Neural progenitor cell (in vitro differentiated cells): ENCODE measurements around the gene NCOA3. TPM values are rescaled to one million over a fixed set of nuclear protein-coding genes. Genes with fewer than 3 reads are reported as not detected.

Experiments used
- DNase-seq: peaks from one replicate; pipeline ENCODE4 v3.0.0-alpha.2; 2016; ENCODE audit warnings: low spot score
- H2AFZ ChIP-seq: fragments of 200-600 bp; sonication (generic); replicated peaks from 2 replicates; pipeline ENCODE4 v1.6.1; 2016; ENCODE audit warnings: antibody characterized with exemption
- H3F3A ChIP-seq: fragments of 200-600 bp; sonication (generic); 2 replicates; pipeline ENCODE4 v1.6.1; 2016; ENCODE audit warnings: antibody characterized with exemption, low read depth
- H3K27ac ChIP-seq: fragments of 200-600 bp; sonication (generic); 2 replicates; pipeline ENCODE4 v1.5.1; 2016; ENCODE audit warnings: mild to moderate bottlenecking
- H3K27me3 ChIP-seq: fragments of 200-600 bp; sonication (generic); 2 replicates; pipeline ENCODE4 v1.6.1; 2016; ENCODE audit warnings: mild to moderate bottlenecking, moderate library complexity
- H3K36me3 ChIP-seq: fragments of 200-600 bp; sonication (generic); 2 replicates; pipeline ENCODE4 v1.5.1; 2016
- H3K4me1 ChIP-seq: fragments of 200-600 bp; sonication (generic); 2 replicates; pipeline ENCODE4 v1.6.1; 2016; ENCODE audit warnings: mixed run types
- H3K4me2 ChIP-seq: fragments of 200-600 bp; sonication (generic); 2 replicates; pipeline ENCODE4 v1.6.1; 2016
- H3K4me3 ChIP-seq: fragments of 200-600 bp; sonication (generic); 2 replicates; pipeline ENCODE4 v1.5.1; 2016
- H3K79me2 ChIP-seq: fragments of 200-600 bp; sonication (generic); 2 replicates; pipeline ENCODE4 v1.6.1; 2016; ENCODE audit warnings: low read depth
- H3K9ac ChIP-seq: fragments of 200-600 bp; sonication (generic); 2 replicates; pipeline ENCODE4 v1.6.1; 2016
- H3K9me3 ChIP-seq: fragments of 200-600 bp; sonication (generic); 2 replicates; pipeline ENCODE4 v1.5.1; 2016; ENCODE audit warnings: low read depth
- H4K20me1 ChIP-seq: fragments of 200-600 bp; sonication (generic); 2 replicates; pipeline ENCODE4 v1.6.1; 2016; ENCODE audit warnings: low read depth
- H3K27ac Mint-ChIP-seq: 3 replicates; pipeline ENCODE4 v1.8.0; 2021; ENCODE audit warnings: mixed read lengths
- H3K27me3 Mint-ChIP-seq: 2 replicates; pipeline ENCODE4 v1.8.0; 2022; ENCODE audit warnings: low read depth, mild to moderate bottlenecking, inconsistent platforms, moderate library complexity, mixed read lengths; ENCODE audit not compliant: insufficient read depth
- H3K36me3 Mint-ChIP-seq: 3 replicates; pipeline ENCODE4 v1.8.0; 2021; ENCODE audit warnings: mixed read lengths
- H3K4me1 Mint-ChIP-seq: 3 replicates; pipeline ENCODE4 v1.8.0; 2021; ENCODE audit warnings: mixed read lengths
- H3K4me3 Mint-ChIP-seq: 3 replicates; pipeline ENCODE4 v1.8.0; 2021; ENCODE audit warnings: mild to moderate bottlenecking, moderate library complexity, mixed read lengths
- H3K9me3 Mint-ChIP-seq: 3 replicates; pipeline ENCODE4 v1.8.0; 2020; ENCODE audit warnings: mixed read lengths
- CTCF ChIP-seq: fragments of 200-600 bp; sonication (generic); IDR thresholded peaks from 2 replicates; pipeline ENCODE4 v1.5.1; 2017; ENCODE audit warnings: antibody characterized with exemption, mild to moderate bottlenecking
- EZH2 ChIP-seq: fragments of 200-600 bp; sonication (generic); IDR thresholded peaks from 2 replicates; pipeline ENCODE4 v1.6.1; 2017; ENCODE audit warnings: antibody characterized with exemption, mild to moderate bottlenecking, moderate library complexity
- EZH2phosphoT487 ChIP-seq: fragments of 200-600 bp; sonication (generic); IDR thresholded peaks from 2 replicates; pipeline ENCODE4 v1.6.1; 2017; ENCODE audit warnings: antibody characterized with exemption
- total RNA-seq: library from RNA; depleted of rRNA; stranded (reverse); fragments of >200 nt; gene quantifications from 2 replicates; pipeline ENCODE4 v1.2.3, GENCODE V29; 2015; ENCODE audit warnings: low replicate concordance

Gene NCOA3
- total RNA-seq, 1 donor from 2014 or later, result 64.5 TPM

GRCh38 chr20:47465335-47466090 is 36.2 kb upstream of the NCOA3 start:
- TF ChIP-seq CTCF (no peak), EZH2 (no peak), EZH2phosphoT487 (no peak)
- Mint-ChIP-seq H3K27ac (no peak overlapping the region), H3K4me1 (no peaks in the 10 kb centered on the region), H3K27me3 (peaks cover 10% of the 10 kb centered on the region), H3K4me3 (no peak overlapping the region), H3K36me3 (no peaks in the 10 kb centered on the region), H3K9me3 (no peaks in the 10 kb centered on the region)
- Histone ChIP-seq H3K9ac (no peak overlapping the region), H3F3A (no peaks in the 10 kb centered on the region), H3K27ac (no peak overlapping the region), H3K79me2 (no peaks in the 10 kb centered on the region), H3K4me2 (no peak overlapping the region), H3K4me3 (no peak overlapping the region), H3K9me3 (no peaks in the 10 kb centered on the region), H3K36me3 (no peaks in the 10 kb centered on the region), H3K27me3 (no peaks in the 10 kb centered on the region), H4K20me1 (no peaks in the 10 kb centered on the region), H3K4me1 (no peaks in the 10 kb centered on the region), H2AFZ (peak overlapping the region; percentile 34)
- no peak for DNase-seq

- H3K36me3 Mint-ChIP-seq, result no peaks in the 10 kb centered on the region
- peaks cover 10% of the 10 kb centered on the region for H3K27me3 Mint-ChIP-seq
- no peak overlapping the region for H3K27ac Mint-ChIP-seq
Measured at GRCh38 chr20:47466213-47466612, 35.5 kb upstream of the NCOA3 start.

GRCh38 chr20:47466704-47467459 is 34.8 kb upstream of the NCOA3 start:
- H3K36me3 ChIP-seq, result no peaks in the 10 kb centered on the region
- no peaks in the 10 kb centered on the region for H3F3A ChIP-seq
- no peak for DNase-seq
- Mint-ChIP-seq H3K4me3 (no peak overlapping the region), H3K36me3 (no peaks in the 10 kb centered on the region), H3K9me3 (no peaks in the 10 kb centered on the region), H3K4me1 (no peaks in the 10 kb centered on the region), H3K27ac (no peak overlapping the region), H3K27me3 (peaks cover 10% of the 10 kb centered on the region)
- no peaks in the 10 kb centered on the region for H3K79me2 ChIP-seq
- H3K4me2 ChIP-seq, result no peak overlapping the region
- no peaks in the 10 kb centered on the region for H3K4me1 ChIP-seq
- H2AFZ ChIP-seq, result no peak overlapping the region
- no peaks in the 10 kb centered on the region for H4K20me1 ChIP-seq
- TF ChIP-seq EZH2 (no peak), EZH2phosphoT487 (no peak), CTCF (no peak)
- no peaks in the 10 kb centered on the region for H3K9me3 ChIP-seq
- no peak overlapping the region for H3K9ac ChIP-seq
- H3K27ac ChIP-seq, result no peak overlapping the region
- H3K4me3 ChIP-seq, result no peak overlapping the region
- H3K27me3 ChIP-seq, result no peaks in the 10 kb centered on the region

More at GRCh38 chr20:47466213-47466612, 35.5 kb upstream of the NCOA3 start:
- no peak overlapping the region for H3K4me3 Mint-ChIP-seq
- H3K79me2 ChIP-seq, result no peaks in the 10 kb centered on the region
- no peak overlapping the region for H3K4me3 ChIP-seq
- H3K9me3 ChIP-seq, result no peaks in the 10 kb centered on the region
- H3K27ac ChIP-seq, result no peak overlapping the region
- H3K9ac ChIP-seq, result no peak overlapping the region
- H3K4me1 Mint-ChIP-seq, result no peaks in the 10 kb centered on the region
- TF ChIP-seq EZH2, result no peak
- TF ChIP-seq EZH2phosphoT487, result no peak
- no peak for TF ChIP-seq CTCF
- no peak for DNase-seq
- H3K27me3 ChIP-seq, result no peaks in the 10 kb centered on the region
- no peaks in the 10 kb centered on the region for H3F3A ChIP-seq
- H3K9me3 Mint-ChIP-seq, result no peaks in the 10 kb centered on the region
- H3K4me2 ChIP-seq, result no peak overlapping the region
- H4K20me1 ChIP-seq, result no peaks in the 10 kb centered on the region
- no peaks in the 10 kb centered on the region for H3K4me1 ChIP-seq
- H2AFZ ChIP-seq, result no peak overlapping the region
- H3K36me3 ChIP-seq, result no peaks in the 10 kb centered on the region
